HepG2 (cell line): ENCODE data around the gene WTAP. TPM values are rescaled to one million over a fixed set of nuclear protein-coding genes. Genes with fewer than 3 reads are reported as not detected.

ENCODE experiments used
- ATAC-seq: fragments of 200-7000 bp; cut with Tn5 transposase; 3 replicates; pipeline ENCODE4 v1.9.1; 2020; ENCODE audit warnings: mild to moderate bottlenecking, moderate library complexity
- BruUV-seq: library from RNA; stranded (reverse); fragments of 400-500 nt; replicated peaks from 2 replicates; lab custom pipeline; 2021; lab: Mats Ljungman, UMichigan
- CTCF ChIA-PET: fragments of 300-600 bp; formaldehyde crosslinking; extraction: SDS; loops from one replicate; lab custom pipeline; 2021; ENCODE audit warnings: low total read pairs, inconsistent platforms, low intra/inter-chr PET ratio; lab: Yijun Ruan, JAX
- POLR2A ChIA-PET: fragments of 350-600 bp; sonication (Branson Sonifier 250); formaldehyde crosslinking; loops from one replicate; lab custom pipeline; 2020; ENCODE audit warnings: antibody characterized with exemption, inconsistent platforms; lab: Yijun Ruan, JAX
- DNase-seq: peaks from one replicate; pipeline ENCODE4 v3.0.0-alpha.2; 2015; ENCODE audit warnings: low spot score
- FAIRE-seq: peaks from 3 replicates; lab custom pipeline; 2011; peaks lifted over from hg19 to GRCh38; lab: Jason Lieb, UNC
- H2AFZ ChIP-seq: one replicate; pipeline ENCODE4 v1.6.1; 2011; ENCODE audit warnings: low read length, inconsistent platforms
- H3K27ac ChIP-seq: fragments of 300-600 bp; 3 replicates; pipeline ENCODE4 v1.8.0; 2011; ENCODE audit warnings: mixed run types, mild to moderate bottlenecking, mixed read lengths, low read length, inconsistent platforms; ENCODE audit not compliant: insufficient read depth; ENCODE audit errors: extremely low read length
- H3K27me3 ChIP-seq, 2 experiments: fragments of 200-600 bp in 1 of 2; 2 replicates in 1 of 2; 3 replicates in 1 of 2; pipeline versions ENCODE4 v1.6.0 to v1.8.0; 2011; ENCODE audit warnings: low read length in 2 of 2, mild to moderate bottlenecking in 2 of 2, moderate library complexity in 2 of 2, inconsistent platforms in 1 of 2; ENCODE audit not compliant: insufficient read depth in 2 of 2, control insufficient read depth in 1 of 2
- H3K36me3 ChIP-seq, 2 experiments: fragments of 200-600 bp in 1 of 2; replicated peaks in 1 of 2; 2 replicates in 1 of 2; 3 replicates in 1 of 2; pipeline versions ENCODE4 v1.5.1 to v1.8.0; 2011; ENCODE audit warnings: low read length in 2 of 2, inconsistent platforms in 1 of 2; ENCODE audit not compliant: insufficient read depth in 2 of 2, control insufficient read depth in 1 of 2
- H3K4me1 ChIP-seq: 2 replicates; pipeline ENCODE4 v1.5.1; 2012; ENCODE audit warnings: low read length, inconsistent platforms; ENCODE audit not compliant: insufficient read depth
- H3K4me2 ChIP-seq: 2 replicates; pipeline ENCODE4 v1.6.0; 2011; ENCODE audit warnings: low read depth, low read length, inconsistent platforms
- H3K4me3 ChIP-seq, 3 experiments: fragments of 200-600 bp in 1 of 3; sonication (generic), shearing (Covaris generic) in 1 of 3; replicated peaks in 1 of 3; 2 replicates each; pipeline ENCODE4 v1.5.1; 2011 to 2016; ENCODE audit warnings: low read length in 3 of 3, inconsistent platforms in 2 of 3, low read depth in 2 of 3, mild to moderate bottlenecking in 2 of 3, control low read depth in 1 of 3, mixed read lengths in 1 of 3; ENCODE audit not compliant: insufficient read depth in 1 of 3
- H3K79me2 ChIP-seq: one replicate; pipeline ENCODE4 v1.6.1; 2011; ENCODE audit warnings: low read length, inconsistent platforms; ENCODE audit not compliant: insufficient read depth
- H3K9ac ChIP-seq: 2 replicates; pipeline ENCODE4 v1.6.0; 2011; ENCODE audit warnings: mild to moderate bottlenecking, low read depth, low read length, inconsistent platforms; ENCODE audit not compliant: insufficient read depth
- H3K9me3 ChIP-seq: 2 replicates; pipeline ENCODE4 v1.5.1; 2012; ENCODE audit warnings: mild to moderate bottlenecking, low read length
- H4K20me1 ChIP-seq: 2 replicates; pipeline ENCODE4 v1.6.0; 2011; ENCODE audit warnings: inconsistent platforms, mild to moderate bottlenecking, low read length, moderate library complexity; ENCODE audit not compliant: insufficient read depth
- EZH2 ChIP-seq: conservative IDR thresholded peaks from 2 replicates; pipeline ENCODE4 v1.6.1; 2012; ENCODE audit warnings: mild to moderate bottlenecking, low read depth, low read length, moderate library complexity
- FOXP4 ChIP-seq: sonication (generic); formaldehyde crosslinking; IDR thresholded peaks from 2 replicates; pipeline ENCODE4 v1.4.0; 2020; ENCODE audit warnings: missing genetic modification reagents
- MTERF4 ChIP-seq: sonication (generic); formaldehyde crosslinking; IDR thresholded peaks from 2 replicates; pipeline ENCODE4 v1.8.0; 2023; ENCODE audit warnings: mild to moderate bottlenecking, missing genetic modification reagents
- ONECUT2 ChIP-seq: sonication (generic); formaldehyde crosslinking; IDR thresholded peaks from 2 replicates; pipeline ENCODE4 v1.4.0; 2020; ENCODE audit warnings: missing genetic modification reagents
- PREB ChIP-seq: sonication (generic); formaldehyde crosslinking; IDR thresholded peaks from 2 replicates; pipeline ENCODE4 v1.4.0; 2020; ENCODE audit warnings: missing genetic modification reagents
- TFDP2 ChIP-seq: sonication (generic); formaldehyde crosslinking; IDR thresholded peaks from 2 replicates; pipeline ENCODE4 v1.4.0; 2020; ENCODE audit warnings: missing genetic modification reagents
- ZFP41 ChIP-seq: sonication (generic); formaldehyde crosslinking; IDR thresholded peaks from 2 replicates; pipeline ENCODE4 v1.4.0; 2020; ENCODE audit warnings: mild to moderate bottlenecking, missing genetic modification reagents, borderline replicate concordance
- ZNF362 ChIP-seq: sonication (generic); formaldehyde crosslinking; IDR thresholded peaks from 2 replicates; pipeline ENCODE4 v1.4.0; 2020; ENCODE audit warnings: missing genetic modification reagents, mild to moderate bottlenecking, borderline replicate concordance
- ZNF646 ChIP-seq: sonication (generic); formaldehyde crosslinking; IDR thresholded peaks from 2 replicates; pipeline ENCODE4 v1.9.0; 2021; ENCODE audit warnings: mild to moderate bottlenecking, missing genetic modification reagents
- WGBS: methylation state at CpG from one replicate; pipeline ENCODE4 v1.1.6; 2017; ENCODE audit warnings: low lambda C conversion rate; 5-methylcytosine and 5-hydroxymethylcytosine counted together
- in situ Hi-C: cut with HindIII; loops from 2 replicates; pipeline ENCODE4 v1.10.0; 2017; ENCODE audit warnings: low pct_unique_long_range_greater_than_20kb; ENCODE audit not compliant: extremely low pct_ligation_motif_present
- intact Hi-C: fragments of 100-400 bp; cut with micrococcal nuclease; formaldehyde crosslinking; loops from one replicate; pipeline ENCODE4 v1.10.0; 2022; ENCODE audit not compliant: unreplicated experiment
- polyA plus RNA-seq, 8 experiments: library from polyadenylated mRNA; depleted of rRNA in 3 of 8; stranded (reverse) in 7 of 8; unstranded in 1 of 8; fragments of >200 nt; fragmentation: Illumina TruSeq in 4 of 8; extraction: Trizol in 4 of 8; gene quantifications; 2 replicates each; pipeline versions ENCODE4 v1.2.1 to v1.2.3, GENCODE V29; 2011 to 2016; ENCODE audit warnings: low read depth in 4 of 8, missing spikeins in 1 of 8, mixed read lengths in 1 of 8; ENCODE audit not compliant: insufficient read depth in 1 of 8
- total RNA-seq, 5 experiments: library from RNA; depleted of rRNA; stranded (reverse); fragments of >200 nt; fragmentation: Illumina TruSeq; extraction: Trizol; gene quantifications; 2 replicates each; pipeline ENCODE4 v1.2.3, GENCODE V29; 2016; ENCODE audit warnings: low read depth in 1 of 5

Gene WTAP
- total and polyA plus RNA-seq, 2 of the 13 experiments (the other 11 are each of a cell fraction or from before 2014, with no cell fraction given): 31.6 to 167 TPM

GRCh38 chr6:159739341-159739740 lies 12.0 kb downstream of the WTAP start (continued):
- TF ChIP-seq PREB (CRISPR knock-in tag) (no peak), FOXP4 (CRISPR knock-in tag) (no peak), ONECUT2 (CRISPR knock-in tag) (no peak), TFDP2 (CRISPR knock-in tag) (no peak)

- intact Hi-C loops: no loop called here
- FAIRE-seq: no peak
- Histone ChIP-seq H3K9ac (no peak overlapping the region), H3K9me3 (no peaks in the 10 kb centered on the region), H3K27me3 (no peaks in the 10 kb centered on the region), H3K4me1 (no peaks in the 10 kb centered on the region), H4K20me1 (peaks cover 22% of the 10 kb centered on the region), H2AFZ (no peak overlapping the region), H3K27ac (peak overlapping the region; percentile 22), H3K79me2 (peaks cover 56% of the 10 kb centered on the region), H3K4me2 (no peak overlapping the region), H3K4me3 (no peak overlapping the region), H3K36me3 (peaks cover 26 to 90% of the 10 kb centered on the region in 2 experiments)
- ATAC-seq: no peak
- ChIA-PET POLR2A (interaction anchor here (0.6 to 2.4 kb wide), 3 partner anchors 15 to 209 kb away, joined by 3 to 8 read pairs (median 3); partner anchors contain the start of genes SOD2 and WTAP), CTCF (no interaction called here)
- in situ Hi-C loops: no loop called here
- BruUV-seq: no TSS peak
- 94% methylated on average over 1 of the region's 1 CpG for WGBS
- no peak for DNase-seq
- TF ChIP-seq EZH2 (no peak), ZNF362 (CRISPR knock-in tag) (no peak), ZFP41 (no peak), MTERF4 (CRISPR knock-in tag) (no peak), ZNF646 (CRISPR knock-in tag) (no peak)
These were observed 14.9 kb downstream of the WTAP start for GRCh38 chr6:159742165-159742564.
